SW 1271 (cell line): Measurements from ENCODE around the gene MYL4.
"Not testable (repeated sequence)": the region's sequence is repeated elsewhere in the genome, so short reads cannot be mapped to it uniquely, and the experiment has no call there.

Experiments
- DNase-seq, 2 experiments: peaks; one replicate each; lab custom pipeline; 2025; lab: John Stamatoyannopoulos, UW

The MYL4 gene

DNA sequence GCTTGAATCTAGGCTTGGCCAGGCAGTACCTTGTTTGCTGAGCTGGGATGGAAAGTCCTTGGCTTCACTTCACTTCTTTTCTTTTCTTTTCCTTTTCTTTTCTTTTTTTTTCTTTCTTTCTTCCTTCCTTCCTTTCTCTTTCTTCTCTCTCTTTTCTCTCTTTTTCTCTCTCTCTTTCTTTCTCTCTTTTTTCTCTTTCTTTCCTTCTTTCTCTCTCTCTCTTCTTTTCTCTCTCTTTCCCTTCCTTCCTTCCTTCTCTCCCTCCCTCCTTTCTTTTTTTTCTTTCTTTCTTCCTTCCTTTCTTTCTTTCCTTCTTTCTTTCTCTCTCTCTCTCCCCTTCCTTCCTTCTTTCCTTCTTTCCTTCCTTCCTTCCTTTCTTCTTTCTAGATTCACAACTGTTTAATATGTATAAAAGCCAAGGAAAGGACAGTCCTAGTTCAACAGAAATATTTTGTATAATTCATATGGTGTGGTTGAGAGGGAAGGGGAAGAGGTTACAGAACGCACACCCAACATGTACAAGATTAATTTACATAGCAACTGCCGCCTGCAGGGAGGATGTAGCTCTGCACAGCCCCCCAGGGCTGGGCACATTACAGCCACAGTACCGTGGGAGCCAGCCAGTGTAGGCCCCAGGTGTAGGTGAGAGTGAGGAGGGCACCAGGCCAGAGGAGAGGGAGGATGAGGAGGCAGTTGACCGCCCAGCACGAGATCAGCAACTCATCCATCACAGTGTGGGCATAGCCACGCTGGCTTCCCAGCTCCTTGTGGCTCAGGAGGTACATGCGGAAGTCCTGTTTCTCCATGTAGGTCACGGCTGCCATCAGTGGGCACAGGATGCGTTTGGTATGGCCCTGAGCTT, 34.8 kb downstream of the MYL4 start:
- DNase-seq = no peak

DNA sequence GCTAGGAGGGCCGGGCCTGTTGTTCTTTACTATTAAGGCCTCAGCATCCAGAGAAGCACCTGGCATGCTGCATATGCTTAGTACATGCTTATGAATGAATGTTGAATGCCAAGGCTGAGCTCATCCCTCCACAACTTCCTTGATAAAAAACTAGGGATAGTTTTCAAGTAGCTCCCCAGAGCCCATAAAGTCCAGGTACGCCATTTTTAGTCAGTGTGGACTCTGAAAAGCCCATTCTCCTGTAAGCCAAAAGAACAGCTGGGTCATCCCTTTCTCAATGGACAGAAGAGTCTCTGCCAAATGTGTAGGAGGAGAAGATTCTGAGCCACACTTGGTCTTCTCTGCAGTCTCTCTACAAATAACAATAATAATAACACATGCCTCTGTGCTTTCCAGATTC, 35.5 kb downstream of the MYL4 start:
- DNase-seq = no peak

DNA sequence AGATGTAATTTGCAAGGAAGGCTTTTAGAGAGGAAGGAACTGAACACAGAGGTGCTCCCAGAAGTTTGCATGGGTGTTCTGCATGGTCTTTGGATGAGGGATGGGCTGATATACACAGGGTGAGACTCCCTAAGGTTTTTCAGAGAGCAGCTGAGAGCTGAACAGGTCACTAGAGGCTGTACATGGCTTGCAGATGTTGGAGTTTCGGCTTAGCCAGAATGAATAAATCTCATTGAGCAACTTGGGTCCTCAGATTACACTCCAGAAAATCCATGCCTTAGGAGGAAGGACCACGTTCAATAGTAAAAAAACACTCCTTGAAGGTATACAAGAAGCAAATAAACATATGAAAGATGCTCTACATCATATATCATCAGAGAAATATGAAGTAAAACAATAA, 37.0 kb downstream of the MYL4 start:
- no peak for DNase-seq

DNA sequence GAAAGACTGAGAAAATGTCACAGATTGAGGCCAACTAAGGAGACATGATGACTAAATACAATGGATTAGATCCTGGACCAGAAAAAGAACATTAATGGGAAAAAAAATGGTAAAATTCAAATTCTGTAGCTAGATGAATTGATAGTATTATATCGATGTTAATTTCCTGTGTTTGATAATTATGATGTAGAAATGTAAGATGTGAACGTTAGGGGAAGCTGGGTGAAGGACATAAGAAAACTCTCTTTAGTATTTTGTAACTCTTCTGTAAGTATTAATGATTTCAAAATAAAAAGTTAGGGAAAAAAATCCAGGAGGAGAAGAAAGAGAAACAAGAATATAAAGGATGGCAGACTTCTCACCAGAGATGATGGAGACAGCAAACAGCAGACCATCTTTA, 41.7 kb downstream of the MYL4 start:
- no peak for DNase-seq

DNA sequence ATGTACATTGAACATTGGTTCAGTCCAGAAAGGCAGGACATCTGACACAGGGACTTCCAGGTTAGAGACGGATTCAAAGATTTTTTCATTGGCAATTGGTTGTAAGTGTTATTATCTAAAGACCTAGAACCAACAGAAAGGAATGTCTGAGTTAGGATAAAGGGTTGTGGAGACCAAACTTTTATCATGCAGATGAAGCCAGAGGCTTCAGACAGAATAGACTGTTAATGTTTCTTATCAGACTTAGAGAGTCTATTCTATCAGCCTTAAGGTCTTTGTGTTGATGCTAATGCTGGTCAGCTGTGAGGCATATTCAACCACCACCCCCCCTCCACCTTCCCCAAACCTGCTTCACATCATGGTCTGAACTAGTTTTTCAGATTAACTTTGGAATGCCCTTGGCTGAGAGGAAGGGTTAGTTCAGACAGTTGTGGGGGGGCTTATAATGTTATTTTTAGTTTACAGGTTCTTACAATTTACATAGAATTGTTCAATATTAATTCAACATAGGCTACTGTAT, 42.3 kb downstream of the MYL4 start:
- no peak for DNase-seq

DNA sequence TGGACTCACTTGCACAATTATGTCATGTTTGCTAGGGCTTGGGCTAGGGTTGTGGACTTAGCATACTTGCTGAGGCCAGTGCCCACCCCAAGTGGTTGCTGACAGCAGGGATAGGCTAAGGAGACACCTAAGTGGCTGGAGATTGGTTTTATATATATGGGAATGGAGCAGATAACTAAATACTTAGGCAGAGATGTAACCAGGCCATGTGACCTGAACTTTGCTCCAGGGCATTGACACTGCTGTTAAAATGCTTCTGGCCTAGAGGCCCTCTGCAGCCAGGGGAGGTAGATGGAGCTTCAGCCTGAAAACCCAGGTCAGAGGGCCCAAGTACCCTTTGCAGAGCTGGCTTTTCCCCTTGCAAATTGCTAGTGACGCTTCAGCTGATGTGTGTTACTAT, 43.1 kb downstream of the MYL4 start:
- DNase-seq = no peak

DNA sequence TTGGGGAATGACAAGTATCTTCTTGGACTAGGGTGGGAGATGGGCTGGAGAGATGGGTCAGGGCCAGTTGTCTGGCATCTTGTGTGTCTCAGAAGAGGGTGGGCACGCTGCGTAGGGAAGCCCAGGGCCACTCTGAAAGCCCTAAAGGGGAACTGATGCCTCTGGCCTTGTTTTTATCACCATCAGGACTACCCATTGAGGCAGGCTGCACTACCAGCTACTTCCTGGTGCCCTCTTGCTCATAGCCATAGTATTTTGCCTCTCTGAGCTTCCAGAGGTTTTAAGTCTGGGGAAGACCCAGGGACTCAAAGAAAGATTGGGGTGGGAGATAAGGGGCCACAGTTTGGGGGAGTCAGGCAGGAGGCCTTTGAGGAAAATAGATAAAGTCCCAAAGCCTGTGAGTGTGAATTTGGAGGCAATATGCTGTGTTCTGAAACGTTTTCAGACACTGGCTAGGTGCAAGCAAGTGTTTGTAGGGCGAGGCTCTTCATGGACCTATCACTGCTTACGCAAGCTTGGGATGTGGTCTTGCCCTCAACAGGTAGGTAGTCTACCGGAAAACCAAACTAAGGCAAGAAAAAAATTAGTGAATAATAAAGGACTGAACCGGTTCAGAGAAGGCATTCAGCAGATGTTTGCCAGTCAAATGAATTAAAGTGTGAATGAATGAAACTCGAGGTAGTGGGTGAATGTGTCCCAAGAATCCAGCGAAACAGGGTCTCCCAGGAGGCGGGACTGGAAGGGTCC, 43.8 kb downstream of the MYL4 start:
- no peak for DNase-seq

DNA sequence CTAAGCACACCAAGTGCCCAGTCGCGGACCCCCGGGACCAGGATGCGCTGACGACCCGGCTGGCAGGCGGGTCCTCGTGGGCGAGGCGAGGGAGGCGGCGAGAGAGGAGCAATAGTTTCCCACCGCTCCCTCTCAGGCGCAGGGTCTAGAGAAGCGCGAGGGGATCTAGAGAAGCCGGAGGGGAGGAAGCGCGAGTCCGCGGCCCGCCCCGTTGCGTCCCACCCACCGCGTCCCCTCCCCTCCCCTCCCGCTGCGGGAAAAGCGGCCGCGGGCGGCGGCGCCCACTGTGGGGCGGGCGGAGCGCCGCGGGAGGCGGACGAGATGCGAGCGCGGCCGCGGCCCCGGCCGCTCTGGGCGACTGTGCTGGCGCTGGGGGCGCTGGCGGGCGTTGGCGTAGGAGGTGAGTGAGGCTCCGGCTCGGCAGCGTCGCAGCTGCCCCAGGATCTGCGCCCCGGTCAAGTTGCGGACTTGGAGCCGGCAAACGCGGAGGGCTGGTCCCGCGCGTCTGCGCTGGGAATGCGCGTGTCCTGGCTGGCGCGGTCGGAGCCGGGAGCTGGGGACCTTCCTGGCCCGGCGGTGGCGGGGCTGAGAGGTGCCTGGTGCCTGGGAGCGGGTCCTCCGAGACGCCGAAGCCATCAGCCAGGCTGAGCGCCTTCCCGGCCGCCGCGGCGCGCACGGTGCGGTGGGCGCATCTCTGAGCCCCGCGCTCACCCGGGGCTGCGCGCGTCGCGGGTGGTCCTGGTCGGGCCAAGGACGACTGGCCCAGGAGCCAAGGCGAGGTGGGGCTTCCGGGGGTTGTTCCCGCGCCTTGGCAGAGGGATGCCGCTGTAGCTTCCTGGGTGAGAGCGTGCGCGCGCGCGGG, 44.6 kb downstream of the MYL4 start, which contains the start of gene ITGB3:
ITGB3 (plus strand) TSS at position 287 of the 862 bp plus-strand sequence; CDS start at position 322, 35 bp downstream.
- peak; percentile 27 to 64 for DNase-seq

DNA sequence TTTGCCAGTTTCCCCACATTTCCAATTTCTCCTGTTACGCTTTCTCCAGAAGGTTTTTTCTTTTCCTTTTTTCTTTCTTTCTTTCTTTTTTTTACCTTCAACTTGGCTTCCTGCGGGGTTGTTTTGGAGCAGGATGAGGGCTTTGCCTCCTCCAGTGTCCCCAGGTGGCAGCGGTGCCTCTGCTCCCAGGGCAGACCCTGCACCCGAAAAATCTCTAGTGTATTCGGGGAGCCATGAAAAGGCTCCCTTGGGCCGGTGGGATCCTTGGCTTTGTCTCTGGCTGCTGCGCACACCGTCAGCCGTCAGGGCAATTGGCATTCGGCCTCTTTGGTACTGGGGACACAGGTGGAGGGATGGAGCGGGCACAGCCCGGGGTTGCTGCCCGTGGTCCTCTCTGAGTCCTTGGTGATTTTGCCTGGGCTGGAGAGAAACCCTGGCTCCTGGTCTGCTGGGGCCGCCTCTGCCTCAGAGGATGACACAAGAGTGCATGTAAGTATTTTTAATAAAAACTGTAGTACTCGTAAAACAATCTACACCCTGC, 45.3 kb downstream of the MYL4 start:
- no peak for DNase-seq

DNA sequence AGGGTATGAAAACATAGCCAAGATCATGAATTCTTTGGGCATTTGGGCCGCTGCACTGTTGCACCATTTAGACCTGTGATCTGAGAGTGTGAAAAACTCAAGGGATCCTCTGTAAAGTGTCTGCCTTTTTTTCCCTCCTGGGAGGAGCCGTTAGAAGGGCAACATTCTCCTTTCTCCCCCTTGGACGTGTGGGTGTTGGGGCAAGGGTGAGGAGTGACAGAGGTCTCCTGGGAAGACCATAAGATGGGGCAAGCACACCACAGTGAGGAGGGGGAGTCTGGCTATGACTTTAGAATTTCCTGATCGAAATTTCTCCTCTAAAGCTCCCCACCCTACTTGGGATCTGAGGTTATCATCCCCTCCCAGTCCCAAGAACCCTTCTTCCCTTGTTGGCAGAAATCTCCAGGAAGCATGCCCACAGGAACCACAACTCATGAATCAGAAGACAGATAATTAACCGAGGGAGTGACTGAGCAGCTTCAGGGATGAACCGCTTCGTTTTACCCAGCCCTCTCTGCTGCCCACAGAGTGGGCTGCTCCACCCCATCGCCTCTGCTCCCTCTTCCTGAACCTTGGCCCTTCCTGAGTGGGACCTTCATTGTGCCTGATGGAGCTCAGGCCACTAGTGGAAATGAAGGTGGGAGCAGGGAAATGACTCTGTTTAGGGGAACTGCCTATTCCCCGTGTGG, 48.6 kb downstream of the MYL4 start:
- peak in 1 of 2 experiments; percentile 57 for DNase-seq

DNA sequence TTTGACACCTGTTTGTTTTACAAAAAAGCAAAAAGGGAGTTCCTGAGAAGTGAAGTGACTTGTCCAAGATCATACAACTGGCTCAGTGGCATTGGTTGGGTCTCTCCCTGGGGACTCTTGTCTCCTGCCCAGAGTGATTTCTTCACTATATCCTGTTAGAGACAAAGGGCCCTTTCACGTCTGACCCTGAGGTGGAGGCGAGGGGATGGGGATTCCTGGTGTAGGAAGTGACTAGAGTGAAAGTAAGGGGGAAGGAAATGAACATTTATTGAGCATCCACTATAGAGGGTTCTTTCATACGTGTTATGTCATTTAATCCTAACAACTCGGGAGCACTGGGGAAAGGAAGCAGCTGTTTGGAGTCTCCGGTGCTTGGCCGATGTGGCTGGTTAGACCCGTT, 53.4 kb downstream of the MYL4 start:
- DNase-seq = no peak

DNA sequence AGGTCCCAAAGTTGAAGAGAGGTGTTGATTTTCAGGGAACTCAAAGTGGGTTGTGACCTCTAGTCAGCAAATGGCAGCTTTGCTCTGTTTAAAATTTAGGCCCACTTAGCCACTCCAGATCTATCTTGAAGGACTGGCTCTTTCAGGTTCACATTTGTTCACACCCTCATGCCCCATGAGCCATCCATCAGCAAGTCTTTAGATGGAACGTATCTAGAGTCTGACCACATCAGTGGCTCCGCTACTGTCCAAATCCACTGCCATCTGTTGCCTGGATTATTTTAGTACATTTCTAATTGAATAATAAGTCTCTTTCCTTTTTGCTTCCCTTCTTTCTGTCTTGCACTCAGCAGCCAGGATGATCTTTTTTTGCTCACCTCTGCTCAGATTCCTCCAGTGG, 55.0 kb downstream of the MYL4 start:
- no peak for DNase-seq

DNA sequence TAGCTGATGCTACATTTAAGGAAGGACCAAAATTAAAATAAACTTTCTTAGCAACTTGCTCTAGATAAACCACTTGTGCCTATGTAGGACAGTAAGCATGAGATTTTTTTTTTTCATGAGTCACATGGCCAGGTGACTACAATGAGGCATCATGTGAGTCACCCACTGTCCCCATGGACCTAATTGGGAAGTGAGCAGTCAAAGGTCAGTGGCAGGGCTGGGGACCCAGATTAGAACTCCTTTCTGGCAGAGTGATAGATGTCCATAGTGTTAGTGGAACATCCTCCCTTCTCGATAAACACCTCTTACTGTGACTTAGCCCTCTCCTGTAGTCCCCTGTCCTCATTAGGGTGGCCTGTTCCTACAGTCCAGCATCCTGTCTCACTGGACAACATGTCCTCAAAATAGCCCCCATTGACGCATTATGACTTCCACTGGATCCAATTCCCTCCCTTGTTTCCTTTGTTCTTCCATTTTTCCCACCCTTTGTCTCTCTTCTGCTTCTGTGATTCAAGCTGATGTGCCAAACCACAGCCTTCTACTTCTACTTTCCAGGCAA, 56.9 kb downstream of the MYL4 start:
- DNase-seq = peak in 1 of 2 experiments; percentile 8

DNA sequence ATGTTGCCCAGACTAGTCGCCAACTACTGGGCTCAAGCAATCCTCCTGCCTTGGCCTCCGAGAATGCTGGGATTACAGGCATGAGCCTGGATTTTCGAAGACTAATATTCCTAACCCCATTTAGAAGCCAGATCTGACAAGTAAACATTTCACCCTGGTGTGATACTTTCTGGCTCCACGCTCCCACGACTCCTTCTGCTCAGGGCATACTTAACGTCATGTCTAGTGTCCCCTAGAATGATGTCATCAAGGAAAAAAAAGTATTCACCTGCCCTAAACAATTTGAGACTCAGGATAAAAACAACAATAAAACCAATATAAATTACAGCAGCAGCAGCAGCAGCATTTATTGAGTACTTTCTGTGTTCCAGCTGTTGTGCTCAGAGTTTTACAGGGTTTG, 57.6 kb downstream of the MYL4 start:
- DNase-seq = no peak

DNA sequence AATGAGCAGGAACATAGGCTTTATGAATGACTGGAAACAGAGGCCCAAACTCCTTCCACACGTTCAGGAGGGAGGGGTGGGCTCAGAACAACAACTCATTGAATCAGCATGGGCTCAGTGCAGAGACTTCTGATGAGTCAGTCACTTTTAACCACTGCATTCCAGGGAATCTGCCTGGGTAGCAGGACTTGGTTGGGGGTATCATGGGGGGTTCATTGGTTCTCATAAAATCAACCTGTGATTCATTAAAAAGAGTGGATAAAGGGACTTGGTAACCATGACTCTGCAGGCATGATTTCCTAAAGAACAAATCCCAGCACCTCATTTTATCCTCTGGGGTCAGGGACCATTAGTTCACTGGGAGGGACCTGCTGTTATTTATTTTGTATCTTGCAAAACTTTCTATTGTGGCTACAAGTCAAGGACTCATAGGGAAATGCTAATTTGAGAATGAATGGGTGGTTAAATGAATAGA, 58.2 kb downstream of the MYL4 start:
- DNase-seq = peak in 1 of 2 experiments; percentile 6

DNA sequence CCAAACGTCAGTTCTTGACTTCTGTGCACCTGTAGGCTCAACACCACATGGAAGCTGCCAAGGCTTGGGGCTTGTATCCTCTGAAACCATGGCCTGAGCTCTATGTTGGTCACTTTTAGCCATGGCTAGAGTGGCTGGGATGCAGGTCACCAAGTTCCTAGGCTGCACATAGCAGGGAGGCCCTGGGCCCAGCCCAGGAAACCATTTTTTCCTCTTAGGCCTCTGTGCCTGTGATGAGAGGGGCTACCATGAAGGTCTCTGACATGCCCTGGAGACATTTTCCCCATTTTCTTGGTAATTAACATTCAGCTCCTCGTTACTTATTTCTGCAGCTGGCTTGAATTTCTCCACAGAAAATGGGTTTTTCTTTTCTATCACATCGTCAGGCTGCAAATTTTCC, 59.8 kb downstream of the MYL4 start:
- not testable (repeated sequence) for DNase-seq

DNA sequence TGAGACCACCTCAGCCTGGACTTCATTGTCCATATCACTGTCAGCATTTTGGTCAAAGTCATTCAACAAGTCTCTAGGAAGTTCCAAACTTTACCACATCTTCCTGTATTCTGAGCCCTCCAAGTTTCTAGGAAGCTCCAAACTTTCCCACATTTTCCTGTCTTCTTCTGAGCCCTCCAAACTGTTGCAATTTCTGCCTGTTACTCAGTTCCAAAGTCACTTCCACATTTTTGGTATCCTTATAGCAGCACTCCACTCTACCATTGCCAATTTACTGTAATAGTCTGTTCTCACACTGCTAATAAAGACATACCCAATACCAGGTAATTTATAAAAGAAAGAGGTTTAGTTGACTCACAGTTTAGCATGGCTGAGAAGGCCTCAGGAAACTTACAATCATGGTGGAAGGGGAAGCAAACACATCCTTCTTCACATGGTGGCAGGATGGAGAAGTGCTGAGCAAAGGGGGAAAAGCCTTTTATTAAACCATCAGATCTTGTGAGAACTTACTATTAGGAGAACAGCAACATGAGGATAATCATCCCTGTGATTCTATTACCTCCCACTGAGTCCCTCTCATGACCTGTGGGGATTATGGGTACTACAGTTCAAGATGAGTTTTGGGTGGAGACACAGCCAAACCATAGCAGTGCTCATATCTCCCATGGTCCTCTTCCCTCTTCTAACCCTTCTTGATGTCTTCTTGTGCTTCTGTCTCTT, 60.6 kb downstream of the MYL4 start:
- DNase-seq = not testable (repeated sequence)

DNA sequence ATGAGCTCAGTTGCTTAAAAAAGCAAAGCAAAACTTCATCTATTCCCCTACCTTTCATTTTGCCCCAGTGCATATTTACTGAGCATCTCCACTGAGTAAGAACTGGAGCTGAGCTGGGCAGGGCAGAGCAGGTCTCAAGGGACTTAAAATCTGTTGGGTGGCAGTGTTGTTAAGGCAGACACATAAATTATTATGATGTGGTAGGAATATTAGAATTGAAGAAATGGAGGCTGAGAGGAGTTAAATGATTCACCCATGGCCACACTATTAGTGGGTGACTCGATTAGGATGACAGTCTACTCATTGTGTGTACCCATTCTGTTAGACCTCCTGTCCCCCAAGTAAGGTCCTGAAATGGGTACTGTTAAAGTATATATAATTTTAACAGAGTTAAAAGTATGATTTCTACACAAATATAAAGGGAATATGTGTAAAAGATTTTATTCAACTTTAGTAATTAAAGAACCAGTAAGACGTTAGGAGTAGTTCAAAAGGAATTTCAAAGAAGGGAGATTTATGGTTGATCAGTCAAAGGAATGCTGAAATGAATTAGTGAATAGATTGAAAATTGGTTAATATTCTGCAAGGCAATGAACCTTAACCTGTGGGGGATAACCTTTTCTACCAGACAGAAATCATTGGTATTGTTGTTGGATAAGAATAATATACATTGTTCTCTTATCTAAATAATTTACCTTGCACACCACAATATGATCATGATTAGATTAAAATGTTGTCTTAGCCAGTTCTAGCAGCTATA, 62.0 kb downstream of the MYL4 start:
- DNase-seq = no peak

DNA sequence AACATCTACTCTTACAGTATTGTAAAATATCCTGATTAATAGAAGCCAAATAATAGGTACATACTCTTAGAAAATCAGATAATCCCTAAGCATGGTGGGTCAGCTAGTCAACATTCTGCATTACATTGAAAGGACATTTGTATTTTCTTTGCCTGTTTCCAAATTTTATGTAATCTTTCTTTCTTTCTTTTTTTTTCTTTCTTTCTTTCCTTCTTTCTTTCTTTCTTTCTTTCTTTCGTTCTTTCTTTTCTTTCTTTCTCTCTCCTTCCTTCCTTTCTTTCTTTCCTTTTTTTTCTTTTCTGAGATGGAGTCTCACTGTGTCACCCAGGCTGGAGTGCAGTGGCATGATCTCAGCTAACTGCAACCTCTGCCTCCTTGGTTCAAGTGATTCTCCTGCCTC, 63.3 kb downstream of the MYL4 start:
- no peak for DNase-seq
